GM18909 (cell line): Measurements from ENCODE around the gene TEKT2.

Experiments
- ATAC-seq: cut with Tn5 transposase; IDR thresholded peaks from one replicate; pipeline ENCODE4 v1.9.1; 2021; ENCODE audit warnings: mild to moderate bottlenecking; ENCODE audit not compliant: unreplicated experiment, poor library complexity

TEKT2 gene

GRCh38 chr1:36086529-36087232 lies 2.8 kb downstream of the TEKT2 start:
- ATAC-seq = no peak

GRCh38 chr1:36087233-36088123 lies 3.6 kb downstream of the TEKT2 start:
- ATAC-seq = no peak

- no peak for ATAC-seq
Observed at GRCh38 chr1:36088265-36088576, 4.3 kb downstream of the TEKT2 start.

- peak; percentile 77 for ATAC-seq
Observed at GRCh38 chr1:36088577-36089392, 4.9 kb downstream of the TEKT2 start, which contains the start of gene ADPRS. Gene ADPRS (plus strand): TSS chr1:36088892. CDS start chr1:36088905, 13 bp downstream.

- ATAC-seq = no peak
Observed at GRCh38 chr1:36089393-36090121, 5.7 kb downstream of the TEKT2 start.

GRCh38 chr1:36091141-36091540 lies 7.2 kb downstream of the TEKT2 start:
- no peak for ATAC-seq

- no peak for ATAC-seq
Observed at GRCh38 chr1:36091698-36092097, 7.8 kb downstream of the TEKT2 start.

- ATAC-seq = no peak
Observed at GRCh38 chr1:36092166-36092797, 8.4 kb downstream of the TEKT2 start.

GRCh38 chr1:36092798-36093185 lies 8.9 kb downstream of the TEKT2 start:
- ATAC-seq = no peak

- ATAC-seq = no peak
Observed at GRCh38 chr1:36093226-36093625, 9.3 kb downstream of the TEKT2 start.

GRCh38 chr1:36093929-36094328 lies 10.0 kb downstream of the TEKT2 start:
- no peak for ATAC-seq

GRCh38 chr1:36094621-36095061 lies 10.7 kb downstream of the TEKT2 start:
- ATAC-seq = no peak

- no peak for ATAC-seq
Observed at GRCh38 chr1:36095760-36096405, 12.0 kb downstream of the TEKT2 start.

- ATAC-seq = no peak
Observed at GRCh38 chr1:36096500-36097432, 12.9 kb downstream of the TEKT2 start.

GRCh38 chr1:36097693-36098585 lies 14.0 kb downstream of the TEKT2 start:
- no peak for ATAC-seq

- no peak for ATAC-seq
Observed at GRCh38 chr1:36098650-36099365, 14.9 kb downstream of the TEKT2 start.
